HL-60 (cell line): ENCODE measurements around the gene WFS1.

Source experiments
- DNase-seq, 2 experiments: peaks; one replicate each; pipeline ENCODE4 v3.0.0-alpha.2; 2010 to 2020; ENCODE audit warnings: low read depth in 1 of 2, low spot score in 1 of 2
- H3K27ac ChIP-seq: fragments of 250-450 bp; sonication (Bioruptor Pico); replicated peaks from 2 replicates; pipeline ENCODE4 v1.5.1; 2020; ENCODE audit warnings: mild to moderate bottlenecking, moderate library complexity
- H3K27me3 ChIP-seq: fragments of 250-450 bp; sonication (Bioruptor Pico); 2 replicates; pipeline ENCODE4 v1.5.1; 2021; ENCODE audit warnings: mild to moderate bottlenecking, moderate library complexity; ENCODE audit not compliant: insufficient read depth, poor library complexity, severe bottlenecking
- H3K4me3 ChIP-seq: replicated peaks from 2 replicates; pipeline ENCODE4 v1.5.1; 2011; ENCODE audit warnings: mild to moderate bottlenecking, control low read depth, low read length; ENCODE audit not compliant: insufficient read depth
- GABPA ChIP-seq: IDR thresholded peaks from 2 replicates; pipeline ENCODE4 v1.6.1; 2012; ENCODE audit warnings: low read depth
- POLR2AphosphoS5 ChIP-seq: IDR thresholded peaks from 2 replicates; pipeline ENCODE4 v1.6.1; 2012; ENCODE audit warnings: low read depth
- SPI1 ChIP-seq: IDR thresholded peaks from 2 replicates; pipeline ENCODE4 v1.6.1; 2012; ENCODE audit warnings: low read depth, mild to moderate bottlenecking, borderline replicate concordance
- TF ChIP-seq, protein P1 (sequence below): IDR thresholded peaks from one replicate; pipeline ENCODE4 v1.5.1; 2011; ENCODE audit warnings: low read length, control low read depth, inconsistent platforms; ENCODE audit not compliant: insufficient read depth
- TF ChIP-seq, protein P2 (sequence below): IDR thresholded peaks from 2 replicates; pipeline ENCODE4 v1.6.1; 2012; ENCODE audit warnings: low read depth; ENCODE audit not compliant: insufficient replicate concordance

The WFS1 gene

DNA sequence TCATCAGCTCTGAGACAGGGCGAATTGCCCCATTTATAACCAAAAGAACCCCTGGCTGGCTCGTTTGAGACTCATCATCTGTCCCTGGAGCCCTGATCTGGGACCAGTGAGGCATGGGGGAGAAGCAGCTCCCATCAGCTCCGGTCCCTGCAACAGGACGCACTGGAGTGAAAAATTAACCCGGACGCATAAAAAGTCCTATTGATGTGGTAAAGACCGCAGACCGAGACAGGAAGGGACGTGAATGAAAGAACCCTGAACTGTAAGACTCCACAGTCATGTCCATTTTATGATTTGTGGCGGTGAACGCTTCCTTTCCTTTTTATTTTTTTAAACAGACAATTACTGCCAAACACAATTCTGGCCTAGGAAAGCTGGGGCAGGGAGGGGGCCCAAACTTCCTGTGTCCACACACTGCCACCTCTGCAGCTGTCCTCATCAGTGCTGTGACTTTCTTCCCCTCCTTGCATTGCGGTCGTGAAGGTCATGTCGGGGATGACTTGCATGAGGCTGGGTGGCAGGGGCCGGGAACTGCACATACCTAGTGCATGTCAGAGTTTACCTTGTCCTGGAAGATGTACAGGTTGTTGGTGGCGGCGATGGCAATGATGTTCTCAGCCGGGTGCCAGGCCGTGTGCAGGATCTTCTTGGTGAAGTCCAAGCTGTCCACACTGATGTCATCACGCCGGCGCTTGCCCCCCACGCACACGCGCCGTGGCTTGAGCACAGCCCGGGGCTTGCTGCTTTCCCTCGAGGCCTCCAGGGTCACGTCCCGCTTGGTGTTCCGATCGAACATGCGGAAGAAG lies 53.3 kb downstream of the WFS1 start:
- Histone ChIP-seq H3K27me3 (peaks cover 15% of the 10 kb centered on the region), H3K27ac (no peak overlapping the region), H3K4me3 (no peak overlapping the region)
- TF ChIP-seq POLR2AphosphoS5 (no peak), SPI1 (no peak), GABPA (no peak)
- TF ChIP-seq, protein P1, sequence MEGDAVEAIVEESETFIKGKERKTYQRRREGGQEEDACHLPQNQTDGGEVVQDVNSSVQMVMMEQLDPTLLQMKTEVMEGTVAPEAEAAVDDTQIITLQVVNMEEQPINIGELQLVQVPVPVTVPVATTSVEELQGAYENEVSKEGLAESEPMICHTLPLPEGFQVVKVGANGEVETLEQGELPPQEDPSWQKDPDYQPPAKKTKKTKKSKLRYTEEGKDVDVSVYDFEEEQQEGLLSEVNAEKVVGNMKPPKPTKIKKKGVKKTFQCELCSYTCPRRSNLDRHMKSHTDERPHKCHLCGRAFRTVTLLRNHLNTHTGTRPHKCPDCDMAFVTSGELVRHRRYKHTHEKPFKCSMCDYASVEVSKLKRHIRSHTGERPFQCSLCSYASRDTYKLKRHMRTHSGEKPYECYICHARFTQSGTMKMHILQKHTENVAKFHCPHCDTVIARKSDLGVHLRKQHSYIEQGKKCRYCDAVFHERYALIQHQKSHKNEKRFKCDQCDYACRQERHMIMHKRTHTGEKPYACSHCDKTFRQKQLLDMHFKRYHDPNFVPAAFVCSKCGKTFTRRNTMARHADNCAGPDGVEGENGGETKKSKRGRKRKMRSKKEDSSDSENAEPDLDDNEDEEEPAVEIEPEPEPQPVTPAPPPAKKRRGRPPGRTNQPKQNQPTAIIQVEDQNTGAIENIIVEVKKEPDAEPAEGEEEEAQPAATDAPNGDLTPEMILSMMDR: no peak
- TF ChIP-seq, protein P2, sequence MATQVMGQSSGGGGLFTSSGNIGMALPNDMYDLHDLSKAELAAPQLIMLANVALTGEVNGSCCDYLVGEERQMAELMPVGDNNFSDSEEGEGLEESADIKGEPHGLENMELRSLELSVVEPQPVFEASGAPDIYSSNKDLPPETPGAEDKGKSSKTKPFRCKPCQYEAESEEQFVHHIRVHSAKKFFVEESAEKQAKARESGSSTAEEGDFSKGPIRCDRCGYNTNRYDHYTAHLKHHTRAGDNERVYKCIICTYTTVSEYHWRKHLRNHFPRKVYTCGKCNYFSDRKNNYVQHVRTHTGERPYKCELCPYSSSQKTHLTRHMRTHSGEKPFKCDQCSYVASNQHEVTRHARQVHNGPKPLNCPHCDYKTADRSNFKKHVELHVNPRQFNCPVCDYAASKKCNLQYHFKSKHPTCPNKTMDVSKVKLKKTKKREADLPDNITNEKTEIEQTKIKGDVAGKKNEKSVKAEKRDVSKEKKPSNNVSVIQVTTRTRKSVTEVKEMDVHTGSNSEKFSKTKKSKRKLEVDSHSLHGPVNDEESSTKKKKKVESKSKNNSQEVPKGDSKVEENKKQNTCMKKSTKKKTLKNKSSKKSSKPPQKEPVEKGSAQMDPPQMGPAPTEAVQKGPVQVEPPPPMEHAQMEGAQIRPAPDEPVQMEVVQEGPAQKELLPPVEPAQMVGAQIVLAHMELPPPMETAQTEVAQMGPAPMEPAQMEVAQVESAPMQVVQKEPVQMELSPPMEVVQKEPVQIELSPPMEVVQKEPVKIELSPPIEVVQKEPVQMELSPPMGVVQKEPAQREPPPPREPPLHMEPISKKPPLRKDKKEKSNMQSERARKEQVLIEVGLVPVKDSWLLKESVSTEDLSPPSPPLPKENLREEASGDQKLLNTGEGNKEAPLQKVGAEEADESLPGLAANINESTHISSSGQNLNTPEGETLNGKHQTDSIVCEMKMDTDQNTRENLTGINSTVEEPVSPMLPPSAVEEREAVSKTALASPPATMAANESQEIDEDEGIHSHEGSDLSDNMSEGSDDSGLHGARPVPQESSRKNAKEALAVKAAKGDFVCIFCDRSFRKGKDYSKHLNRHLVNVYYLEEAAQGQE: no peak
- DNase-seq: no peak

DNA sequence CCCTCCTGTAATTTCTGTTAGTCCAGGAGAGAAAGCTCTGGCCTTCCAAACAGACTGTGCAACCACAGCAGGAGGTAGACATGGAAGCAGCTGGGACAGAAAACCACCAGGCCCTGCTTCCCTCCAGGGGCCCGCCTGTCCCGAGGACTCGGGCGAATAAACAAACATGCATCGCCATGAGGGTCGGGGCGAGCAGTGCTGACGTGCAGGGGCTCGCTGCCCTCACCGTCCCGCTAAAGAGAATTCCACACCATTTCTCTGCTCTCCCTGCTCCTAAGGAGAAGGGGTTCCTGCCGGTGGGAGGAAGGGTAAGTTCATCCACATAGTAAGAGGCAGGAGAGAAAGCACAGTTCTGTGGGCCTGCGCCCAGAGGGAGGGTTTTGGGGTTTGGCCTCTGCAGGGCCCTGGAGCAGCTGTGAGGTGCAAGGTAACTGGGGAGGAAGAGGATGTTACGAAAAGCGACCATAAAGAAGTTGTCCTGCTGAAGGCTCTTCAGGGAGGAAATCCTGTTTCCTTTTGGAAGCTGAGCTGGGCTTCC lies 54.9 kb downstream of the WFS1 start:
- no peak for DNase-seq
- no peak overlapping the region for H3K27ac ChIP-seq
- no peak overlapping the region for H3K4me3 ChIP-seq
- TF ChIP-seq SPI1 (no peak), POLR2AphosphoS5 (no peak), GABPA (no peak)
- TF ChIP-seq, protein P2: no peak
- TF ChIP-seq, protein P1: no peak
- peaks cover 15% of the 10 kb centered on the region for H3K27me3 ChIP-seq

DNA sequence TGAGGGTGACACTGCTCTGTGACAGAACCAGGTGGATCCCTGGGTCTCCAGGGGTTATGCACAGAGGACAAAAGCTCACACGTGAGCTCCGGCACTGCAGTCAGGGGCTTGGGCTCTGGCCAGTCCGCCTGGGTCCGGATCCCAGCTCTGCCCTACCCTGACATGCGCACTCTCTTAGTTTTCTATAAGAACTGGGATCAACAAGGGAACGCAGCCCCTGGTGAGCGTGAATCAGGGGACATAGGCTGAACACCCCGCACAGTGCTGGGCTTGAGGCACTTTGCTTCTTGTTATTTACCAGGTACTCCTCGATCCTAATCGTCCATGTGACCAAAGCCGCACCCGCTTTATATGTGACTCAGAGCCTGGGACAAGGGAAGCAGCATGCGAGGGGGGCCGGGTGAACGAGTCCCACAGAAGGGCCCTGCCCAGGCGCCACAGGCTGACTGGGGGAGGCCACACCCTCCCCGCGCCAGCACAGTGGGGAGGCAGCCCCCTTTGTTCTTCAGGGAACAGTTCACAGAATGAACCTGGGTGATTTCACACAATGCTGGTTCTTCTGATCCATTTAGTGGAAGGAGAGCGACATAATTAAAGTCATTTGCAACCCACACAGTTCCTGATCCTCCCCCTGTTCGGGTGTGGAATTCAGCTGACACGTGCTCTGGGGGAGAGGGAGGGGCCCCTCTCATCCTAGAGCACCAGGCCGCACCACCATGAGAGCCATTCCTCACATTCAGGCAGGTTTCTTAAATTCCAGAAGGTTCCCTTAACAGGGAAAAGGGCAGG lies 55.5 kb downstream of the WFS1 start:
- Histone ChIP-seq H3K27me3 (peaks cover 15% of the 10 kb centered on the region), H3K4me3 (no peak overlapping the region), H3K27ac (no peak overlapping the region)
- DNase-seq: no peak
- TF ChIP-seq, protein P2: no peak
- TF ChIP-seq GABPA (no peak), SPI1 (no peak), POLR2AphosphoS5 (no peak)
- TF ChIP-seq, protein P1: no peak
